HL-60 (cell line): ENCODE results near the gene ALLC.

Source experiments
- DNase-seq, 2 experiments: peaks; one replicate each; pipeline ENCODE4 v3.0.0-alpha.2; 2010 to 2020; ENCODE audit warnings: low read depth in 1 of 2, low spot score in 1 of 2
- H3K27ac ChIP-seq: fragments of 250-450 bp; sonication (Bioruptor Pico); replicated peaks from 2 replicates; pipeline ENCODE4 v1.5.1; 2020; ENCODE audit warnings: mild to moderate bottlenecking, moderate library complexity
- H3K27me3 ChIP-seq: fragments of 250-450 bp; sonication (Bioruptor Pico); 2 replicates; pipeline ENCODE4 v1.5.1; 2021; ENCODE audit warnings: mild to moderate bottlenecking, moderate library complexity; ENCODE audit not compliant: insufficient read depth, poor library complexity, severe bottlenecking
- H3K4me3 ChIP-seq: replicated peaks from 2 replicates; pipeline ENCODE4 v1.5.1; 2011; ENCODE audit warnings: mild to moderate bottlenecking, control low read depth, low read length; ENCODE audit not compliant: insufficient read depth
- GABPA ChIP-seq: IDR thresholded peaks from 2 replicates; pipeline ENCODE4 v1.6.1; 2012; ENCODE audit warnings: low read depth
- POLR2AphosphoS5 ChIP-seq: IDR thresholded peaks from 2 replicates; pipeline ENCODE4 v1.6.1; 2012; ENCODE audit warnings: low read depth
- SPI1 ChIP-seq: IDR thresholded peaks from 2 replicates; pipeline ENCODE4 v1.6.1; 2012; ENCODE audit warnings: low read depth, mild to moderate bottlenecking, borderline replicate concordance
- TF ChIP-seq, protein P1 (sequence below): IDR thresholded peaks from 2 replicates; pipeline ENCODE4 v1.6.1; 2012; ENCODE audit warnings: low read depth; ENCODE audit not compliant: insufficient replicate concordance
- TF ChIP-seq, protein P2 (sequence below): IDR thresholded peaks from one replicate; pipeline ENCODE4 v1.5.1; 2011; ENCODE audit warnings: low read length, control low read depth, inconsistent platforms; ENCODE audit not compliant: insufficient read depth

Gene ALLC

DNA sequence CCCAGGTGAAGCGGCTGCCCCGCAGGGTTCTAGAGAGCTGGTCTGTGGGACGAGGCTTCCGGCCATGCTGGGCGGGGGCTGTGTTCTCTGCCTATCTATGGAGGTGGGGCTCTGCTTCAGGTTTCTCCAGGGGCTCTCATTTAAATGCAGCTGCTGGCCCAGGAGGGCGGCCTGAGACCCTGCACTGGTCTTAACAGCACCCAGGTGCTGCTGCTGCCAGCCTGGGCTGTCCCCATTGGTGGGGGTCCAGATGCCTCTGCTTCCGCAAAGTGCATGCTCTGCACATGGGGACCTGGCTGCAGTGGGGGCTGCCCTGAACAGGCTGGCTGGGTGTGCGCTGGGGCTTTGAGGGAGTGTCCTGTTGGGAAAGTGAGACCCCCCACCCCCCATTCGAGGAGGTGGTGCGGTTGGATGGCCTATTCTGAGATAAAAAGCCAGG lies 29.7 kb upstream of the ALLC start:
- Histone ChIP-seq H3K27me3 (no peaks in the 10 kb centered on the region), H3K4me3 (no peak overlapping the region), H3K27ac (no peak overlapping the region)
- DNase-seq: no peak
- TF ChIP-seq POLR2AphosphoS5 (no peak), SPI1 (no peak), GABPA (no peak)
- TF ChIP-seq, protein P1, sequence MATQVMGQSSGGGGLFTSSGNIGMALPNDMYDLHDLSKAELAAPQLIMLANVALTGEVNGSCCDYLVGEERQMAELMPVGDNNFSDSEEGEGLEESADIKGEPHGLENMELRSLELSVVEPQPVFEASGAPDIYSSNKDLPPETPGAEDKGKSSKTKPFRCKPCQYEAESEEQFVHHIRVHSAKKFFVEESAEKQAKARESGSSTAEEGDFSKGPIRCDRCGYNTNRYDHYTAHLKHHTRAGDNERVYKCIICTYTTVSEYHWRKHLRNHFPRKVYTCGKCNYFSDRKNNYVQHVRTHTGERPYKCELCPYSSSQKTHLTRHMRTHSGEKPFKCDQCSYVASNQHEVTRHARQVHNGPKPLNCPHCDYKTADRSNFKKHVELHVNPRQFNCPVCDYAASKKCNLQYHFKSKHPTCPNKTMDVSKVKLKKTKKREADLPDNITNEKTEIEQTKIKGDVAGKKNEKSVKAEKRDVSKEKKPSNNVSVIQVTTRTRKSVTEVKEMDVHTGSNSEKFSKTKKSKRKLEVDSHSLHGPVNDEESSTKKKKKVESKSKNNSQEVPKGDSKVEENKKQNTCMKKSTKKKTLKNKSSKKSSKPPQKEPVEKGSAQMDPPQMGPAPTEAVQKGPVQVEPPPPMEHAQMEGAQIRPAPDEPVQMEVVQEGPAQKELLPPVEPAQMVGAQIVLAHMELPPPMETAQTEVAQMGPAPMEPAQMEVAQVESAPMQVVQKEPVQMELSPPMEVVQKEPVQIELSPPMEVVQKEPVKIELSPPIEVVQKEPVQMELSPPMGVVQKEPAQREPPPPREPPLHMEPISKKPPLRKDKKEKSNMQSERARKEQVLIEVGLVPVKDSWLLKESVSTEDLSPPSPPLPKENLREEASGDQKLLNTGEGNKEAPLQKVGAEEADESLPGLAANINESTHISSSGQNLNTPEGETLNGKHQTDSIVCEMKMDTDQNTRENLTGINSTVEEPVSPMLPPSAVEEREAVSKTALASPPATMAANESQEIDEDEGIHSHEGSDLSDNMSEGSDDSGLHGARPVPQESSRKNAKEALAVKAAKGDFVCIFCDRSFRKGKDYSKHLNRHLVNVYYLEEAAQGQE: no peak
- TF ChIP-seq, protein P2, sequence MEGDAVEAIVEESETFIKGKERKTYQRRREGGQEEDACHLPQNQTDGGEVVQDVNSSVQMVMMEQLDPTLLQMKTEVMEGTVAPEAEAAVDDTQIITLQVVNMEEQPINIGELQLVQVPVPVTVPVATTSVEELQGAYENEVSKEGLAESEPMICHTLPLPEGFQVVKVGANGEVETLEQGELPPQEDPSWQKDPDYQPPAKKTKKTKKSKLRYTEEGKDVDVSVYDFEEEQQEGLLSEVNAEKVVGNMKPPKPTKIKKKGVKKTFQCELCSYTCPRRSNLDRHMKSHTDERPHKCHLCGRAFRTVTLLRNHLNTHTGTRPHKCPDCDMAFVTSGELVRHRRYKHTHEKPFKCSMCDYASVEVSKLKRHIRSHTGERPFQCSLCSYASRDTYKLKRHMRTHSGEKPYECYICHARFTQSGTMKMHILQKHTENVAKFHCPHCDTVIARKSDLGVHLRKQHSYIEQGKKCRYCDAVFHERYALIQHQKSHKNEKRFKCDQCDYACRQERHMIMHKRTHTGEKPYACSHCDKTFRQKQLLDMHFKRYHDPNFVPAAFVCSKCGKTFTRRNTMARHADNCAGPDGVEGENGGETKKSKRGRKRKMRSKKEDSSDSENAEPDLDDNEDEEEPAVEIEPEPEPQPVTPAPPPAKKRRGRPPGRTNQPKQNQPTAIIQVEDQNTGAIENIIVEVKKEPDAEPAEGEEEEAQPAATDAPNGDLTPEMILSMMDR: no peak

DNA sequence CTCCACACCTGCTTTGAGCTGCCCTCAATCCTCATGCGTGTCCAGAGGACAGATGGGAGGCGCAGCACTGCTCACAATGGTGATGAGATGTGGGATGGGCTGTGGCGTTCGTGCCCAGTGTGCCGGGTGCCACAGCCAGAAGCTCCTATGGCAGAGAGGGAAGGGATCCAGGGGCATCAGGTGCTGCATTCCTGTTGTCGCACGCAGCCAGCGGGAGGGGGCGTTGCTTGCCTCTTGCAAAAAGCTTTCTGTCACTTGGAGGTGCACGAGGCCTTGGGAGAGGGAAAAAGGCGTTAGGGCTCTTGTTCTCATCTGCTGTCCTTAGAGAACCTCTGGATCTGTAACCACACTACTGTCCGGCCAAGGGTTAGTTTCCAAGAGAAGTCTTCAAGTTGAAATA lies 29.2 kb upstream of the ALLC start:
- Histone ChIP-seq H3K27ac (no peak overlapping the region), H3K27me3 (no peaks in the 10 kb centered on the region), H3K4me3 (no peak overlapping the region)
- TF ChIP-seq GABPA (no peak), SPI1 (no peak), POLR2AphosphoS5 (no peak)
- TF ChIP-seq, protein P1: no peak
- TF ChIP-seq, protein P2: no peak
- DNase-seq: peak in 1 of 2 experiments; percentile 21

DNA sequence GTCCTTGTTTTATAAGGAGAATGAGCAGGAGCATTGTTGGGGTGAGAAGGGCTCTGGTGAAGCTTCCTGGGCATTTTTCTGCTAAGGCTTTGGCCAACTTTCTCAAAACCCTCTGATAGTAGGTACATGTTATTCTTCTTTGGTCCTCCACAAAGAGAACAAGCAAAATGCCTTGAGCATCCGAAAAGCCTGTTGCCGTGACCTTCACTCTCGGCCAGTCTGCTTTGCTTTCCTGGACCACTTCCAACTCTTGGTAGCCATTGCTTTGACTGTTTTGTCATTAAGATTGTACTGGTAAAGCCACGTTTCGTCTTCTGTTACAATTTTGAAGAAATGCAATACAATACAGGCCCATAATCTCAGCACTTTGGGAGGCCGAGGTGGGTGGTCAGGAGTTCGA lies 27.4 kb upstream of the ALLC start:
- TF ChIP-seq POLR2AphosphoS5 (no peak), GABPA (no peak), SPI1 (no peak)
- TF ChIP-seq, protein P2: no peak
- TF ChIP-seq, protein P1: no peak
- Histone ChIP-seq H3K27ac (no peak overlapping the region), H3K27me3 (no peaks in the 10 kb centered on the region)

More for the DNA sequence above, 27.4 kb upstream of the ALLC start:
- no peak overlapping the region for H3K4me3 ChIP-seq
- DNase-seq: no peak
